HFFc6 (cell line): ENCODE data around the gene RAB1B. TPM values are rescaled to one million over a fixed set of nuclear protein-coding genes. Genes with fewer than 3 reads are reported as not detected.

Experiments used
- DNase-seq: peaks from one replicate; pipeline ENCODE4 v3.0.0-alpha.2; 2018
- H3K27ac Mint-ChIP-seq: 2 replicates; pipeline ENCODE4 v1.8.0; 2020; ENCODE audit warnings: mild to moderate bottlenecking, mixed read lengths
- H3K27me3 Mint-ChIP-seq: 2 replicates; pipeline ENCODE4 v1.8.0; 2021; ENCODE audit warnings: mild to moderate bottlenecking, moderate library complexity, mixed read lengths; ENCODE audit not compliant: insufficient read depth
- H3K36me3 Mint-ChIP-seq: 2 replicates; pipeline ENCODE4 v1.8.0; 2021; ENCODE audit warnings: low read depth, mixed read lengths
- H3K4me1 Mint-ChIP-seq: 2 replicates; pipeline ENCODE4 v1.8.0; 2020; ENCODE audit warnings: low read depth, mixed read lengths
- H3K4me3 Mint-ChIP-seq: 2 replicates; pipeline ENCODE4 v1.8.0; 2020; ENCODE audit warnings: mild to moderate bottlenecking, moderate library complexity, mixed read lengths
- H3K9me3 Mint-ChIP-seq: 2 replicates; pipeline ENCODE4 v1.8.0; 2020; ENCODE audit warnings: mild to moderate bottlenecking, mixed read lengths
- CTCF ChIP-seq: fragments of 200-600 bp; sonication (generic); IDR thresholded peaks from 2 replicates; pipeline ENCODE4 v1.5.0; 2021; ENCODE audit warnings: antibody characterized with exemption, mild to moderate bottlenecking
- total RNA-seq, 6 experiments: library from RNA; stranded (reverse); fragmentation: NEBNext Ultra II Directional; extraction: Animal tissue kit (Norgen Biotek cat#: 25700); gene quantifications; 2 replicates in 1 of 6; 3 replicates in 5 of 6; pipeline ENCODE4 v1.2.3, GENCODE V29; 2021

The RAB1B gene
- total RNA-seq, 6 experiments from 2014 or later: 220 to 272 (median 246) TPM

- no peaks in the 10 kb centered on the region; the same call in none of the 2 replicates for H3K27me3 Mint-ChIP-seq
- peaks cover 7% of the 10 kb centered on the region; the same call in 1 of the 2 replicates for H3K36me3 Mint-ChIP-seq
- no peak overlapping the region for H3K27ac Mint-ChIP-seq
- peaks cover 11% of the 10 kb centered on the region for H3K9me3 Mint-ChIP-seq
- DNase-seq: no peak
- peaks cover 53% of the 10 kb centered on the region for H3K4me1 Mint-ChIP-seq
- TF ChIP-seq CTCF: no peak
- no peak overlapping the region for H3K4me3 Mint-ChIP-seq
Measured at GRCh38 chr11:66321606-66322005, 53.2 kb downstream of the RAB1B start.

GRCh38 chr11:66322732-66323427, 54.4 kb downstream of the RAB1B start:
- H3K4me1 Mint-ChIP-seq: peaks cover 55% of the 10 kb centered on the region
- H3K27ac Mint-ChIP-seq: no peak overlapping the region
- H3K27me3 Mint-ChIP-seq: no peaks in the 10 kb centered on the region; the same call in none of the 2 replicates
- peaks cover 11% of the 10 kb centered on the region for H3K9me3 Mint-ChIP-seq
- H3K4me3 Mint-ChIP-seq: no peak overlapping the region
- TF ChIP-seq CTCF: no peak
- no peak for DNase-seq
- H3K36me3 Mint-ChIP-seq: peaks cover 7% of the 10 kb centered on the region; the same call in 1 of the 2 replicates

- Mint-ChIP-seq H3K36me3 (peaks cover 7% of the 10 kb centered on the region; the same call in 1 of the 2 replicates), H3K4me3 (no peak overlapping the region), H3K9me3 (peaks cover 9% of the 10 kb centered on the region), H3K4me1 (peaks cover 55% of the 10 kb centered on the region), H3K27ac (no peak overlapping the region), H3K27me3 (no peaks in the 10 kb centered on the region; the same call in none of the 2 replicates)
- no peak for DNase-seq
- TF ChIP-seq CTCF: no peak
Measured at GRCh38 chr11:66323684-66324083, 55.2 kb downstream of the RAB1B start.

- peaks cover 7% of the 10 kb centered on the region; the same call in 1 of the 2 replicates for H3K36me3 Mint-ChIP-seq
- peaks cover 53% of the 10 kb centered on the region for H3K4me1 Mint-ChIP-seq
- no peak overlapping the region for H3K4me3 Mint-ChIP-seq
- no peak for TF ChIP-seq CTCF
- peaks cover 6% of the 10 kb centered on the region for H3K9me3 Mint-ChIP-seq
- H3K27me3 Mint-ChIP-seq: peaks cover 7% of the 10 kb centered on the region
- H3K27ac Mint-ChIP-seq: peak overlapping the region; percentile 70
- DNase-seq: no peak
Measured at GRCh38 chr11:66324664-66325063, 56.2 kb downstream of the RAB1B start.

GRCh38 chr11:66325263-66325671, 56.8 kb downstream of the RAB1B start:
- Mint-ChIP-seq H3K36me3 (peaks cover 2% of the 10 kb centered on the region; the same call in 1 of the 2 replicates), H3K4me3 (no peak overlapping the region), H3K27ac (peak overlapping the region; percentile 27; the same call in 1 of the 2 replicates), H3K9me3 (peaks cover 2% of the 10 kb centered on the region), H3K4me1 (peaks cover 53% of the 10 kb centered on the region), H3K27me3 (peaks cover 10% of the 10 kb centered on the region)
- no peak for TF ChIP-seq CTCF
- DNase-seq: no peak
